Measurements from ENCODE around the gene FAM163A. TPM values are rescaled to one million over a fixed set of nuclear protein-coding genes. Genes with fewer than 3 reads are reported as not detected.
A peak's percentile ranks its signal among the peaks of the same experiment; 100 is the strongest.

Gene FAM163A
- total RNA-seq, 1 experiment from 2014 or later, result 0.46 TPM

GRCh38 chr1:179815641-179816040 lies 72.5 kb downstream of the FAM163A start:
- Histone ChIP-seq H2BK15ac (ENCODE audit: low read depth, low read length) (no peak overlapping the region), H4K5ac (ENCODE audit: insufficient read length, low read depth, low read length) (no peak overlapping the region), H3K9ac (ENCODE audit: extremely low read depth, insufficient read length, low read length) (peak overlapping the region; percentile 6), H2AK5ac (ENCODE audit: insufficient read length, low read length) (no peak overlapping the region), H3K23me2 (ENCODE audit: insufficient read length, low read depth, low read length, poor library complexity, severe bottlenecking) (peaks cover 12% of the 10 kb centered on the region), H3K56ac (ENCODE audit: insufficient read length, low read depth, low read length) (no peak overlapping the region), H3K4ac (ENCODE audit: low read depth, low read length) (no peak overlapping the region), H4K8ac (replicated peaks; ENCODE audit: insufficient read length, low read depth, low read length) (no peak overlapping the region), H3K79me1 (ENCODE audit: insufficient read depth, low read depth, low read length, poor library complexity, severe bottlenecking) (no peaks in the 10 kb centered on the region), H2BK12ac (ENCODE audit: insufficient read length, low read depth, low read length) (no peak overlapping the region), H3K23ac (ENCODE audit: insufficient read length, low read depth, low read length) (no peak overlapping the region), H2BK20ac (ENCODE audit: low read depth, low read length, poor library complexity, severe bottlenecking) (no peak overlapping the region), H3K4me2 (ENCODE audit: insufficient read depth, insufficient read length, low read length) (peak overlapping the region; percentile 81), H2AFZ (ENCODE audit: low read length) (no peak overlapping the region), H3K27me3 (ENCODE audit: insufficient read depth, low read length) (no peaks in the 10 kb centered on the region), H3T11ph (ENCODE audit: low read length) (no peak overlapping the region), H3K18ac (ENCODE audit: insufficient read length, low read depth, low read length) (no peak overlapping the region), H2BK120ac (ENCODE audit: low read depth, low read length, poor library complexity, severe bottlenecking) (no peak overlapping the region), H3K9me3 (ENCODE audit: control insufficient read depth, low read depth, low read length) (no peaks in the 10 kb centered on the region), H3K14ac (ENCODE audit: insufficient read depth, low read length) (no peak overlapping the region), H4K91ac (ENCODE audit: insufficient read length, low read depth, low read length) (no peak overlapping the region), H2BK5ac (ENCODE audit: insufficient read length, low read length) (no peak overlapping the region), H3K4me1 (ENCODE audit: insufficient read depth, low read length) (no peaks in the 10 kb centered on the region), H4K20me1 (ENCODE audit: control insufficient read depth, insufficient read depth, insufficient read length) (no peaks in the 10 kb centered on the region), H3K79me2 (ENCODE audit: insufficient read depth, low read length) (no peaks in the 10 kb centered on the region), H3K27ac (ENCODE audit: insufficient read length, low read depth, low read length) (no peak overlapping the region)
- no peak for TF ChIP-seq CTCF (conservative IDR thresholded peaks at IDR 0.05)
- DNase-seq, result no peak
- H3K36me3 Mint-ChIP-seq (ENCODE audit: insufficient read depth in 1 of 3, low read depth in 3 of 3), result no peaks in the 10 kb centered on the region; a peak in 1 of 7 replicates
- H3K27ac Mint-ChIP-seq, result no peak overlapping the region
- H3K27me3 Mint-ChIP-seq (ENCODE audit: low read depth), result peaks cover 64% of the 10 kb centered on the region
- H3K9me3 Mint-ChIP-seq, result no peaks in the 10 kb centered on the region
- H3K4me3 Mint-ChIP-seq, result peak overlapping the region; percentile 83 to 89
- WGBS (ENCODE audit: extremely low coverage, insufficient read length, low lambda C conversion rate), result no CpG with 5 or more reads among the region's 5 CpGs
- peaks cover 23 to 43% of the 10 kb centered on the region in 2 experiments for H3K4me1 Mint-ChIP-seq

Data from H9 (cell line).